Measurements from ENCODE around the gene ASZ1.
"Not testable (repeated sequence)": the region's sequence is repeated elsewhere in the genome, so short reads cannot be mapped to it uniquely, and the experiment has no call there.

The ASZ1 gene, protein sequence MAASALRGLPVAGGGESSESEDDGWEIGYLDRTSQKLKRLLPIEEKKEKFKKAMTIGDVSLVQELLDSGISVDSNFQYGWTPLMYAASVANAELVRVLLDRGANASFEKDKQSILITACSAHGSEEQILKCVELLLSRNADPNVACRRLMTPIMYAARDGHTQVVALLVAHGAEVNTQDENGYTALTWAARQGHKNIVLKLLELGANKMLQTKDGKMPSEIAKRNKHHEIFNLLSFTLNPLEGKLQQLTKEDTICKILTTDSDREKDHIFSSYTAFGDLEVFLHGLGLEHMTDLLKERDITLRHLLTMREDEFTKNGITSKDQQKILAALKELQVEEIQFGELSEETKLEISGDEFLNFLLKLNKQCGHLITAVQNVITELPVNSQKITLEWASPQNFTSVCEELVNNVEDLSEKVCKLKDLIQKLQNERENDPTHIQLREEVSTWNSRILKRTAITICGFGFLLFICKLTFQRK

DNA sequence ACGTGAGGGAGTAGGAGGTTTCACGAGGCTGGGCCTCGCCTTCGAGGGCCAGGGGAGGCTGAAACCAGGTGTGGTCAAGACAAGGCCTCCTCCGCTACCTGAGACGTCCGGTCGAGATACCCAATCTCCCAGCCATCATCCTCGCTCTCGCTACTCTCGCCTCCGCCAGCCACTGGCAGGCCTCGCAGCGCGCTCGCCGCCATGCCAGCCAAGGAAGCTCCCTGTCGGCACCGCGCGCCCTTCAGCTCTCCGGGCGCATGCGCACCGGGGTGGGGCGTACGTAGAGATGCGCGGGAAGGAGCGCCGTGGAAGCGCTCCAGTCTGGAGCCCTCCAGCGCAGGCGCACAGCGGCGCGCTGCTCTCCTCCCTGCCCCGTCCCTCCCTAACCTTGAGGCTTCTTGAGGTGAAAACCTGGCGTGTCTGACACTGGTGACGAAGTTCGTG lies at the start of gene ASZ1:
Gene ASZ1 (minus strand): TSS at position 236 of the 444 bp plus-strand sequence. CDS start 33 bp downstream, at position 203.
- no peak for DNase-seq (ENCODE audit: low read depth)

DNA sequence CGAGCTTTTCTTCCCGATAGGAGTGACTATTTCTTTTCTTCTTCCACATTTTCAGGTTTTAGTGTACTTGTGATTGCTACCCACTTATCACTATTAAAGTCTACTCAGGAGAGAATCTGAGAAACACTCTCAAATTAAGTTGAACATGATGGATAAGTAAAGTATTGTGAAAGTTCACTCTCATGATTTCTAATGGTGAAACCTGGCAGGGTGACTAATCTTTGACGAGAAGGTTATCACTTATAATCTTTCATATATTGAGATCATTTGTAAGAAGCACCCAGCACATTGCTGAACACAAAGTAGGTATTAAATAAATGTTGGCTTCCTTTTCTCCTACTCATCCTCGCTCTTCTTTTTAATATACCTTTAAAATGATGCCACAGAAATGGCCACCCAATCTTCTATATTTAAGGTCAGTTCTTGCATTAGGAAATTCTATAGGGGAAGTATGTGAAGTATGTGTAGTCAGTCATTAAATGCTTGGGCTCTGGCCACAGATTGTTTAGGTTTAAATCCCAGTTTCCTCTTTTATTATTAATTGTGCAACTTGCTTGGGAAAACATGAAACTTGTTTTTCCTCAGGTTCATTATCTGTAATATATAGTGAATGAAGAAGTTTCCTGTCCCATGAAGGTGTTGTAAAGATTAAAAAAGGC lies 49.4 kb upstream of the ASZ1 start:
- DNase-seq (ENCODE audit: low read depth) = no peak

DNA sequence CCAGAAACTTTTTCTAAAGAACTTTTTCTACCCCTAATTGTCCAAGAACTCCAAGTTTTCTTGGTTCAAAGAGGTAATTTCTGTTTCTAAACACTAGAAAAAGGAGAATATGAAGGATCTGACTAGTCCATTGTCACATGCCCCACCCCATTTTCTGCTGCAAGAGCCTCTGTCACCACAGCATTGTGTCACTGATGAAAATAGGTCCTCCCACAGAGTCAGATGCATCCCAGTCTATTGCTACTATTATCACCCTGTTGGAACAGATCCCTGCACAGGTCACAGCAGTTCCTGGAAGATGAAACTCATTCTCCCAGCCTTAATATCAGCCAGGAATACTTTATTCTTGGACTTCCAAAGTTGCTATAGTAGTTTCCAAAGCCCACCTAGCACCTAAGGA lies 45.0 kb upstream of the ASZ1 start:
- no peak for DNase-seq (ENCODE audit: low read depth)

- no peak for DNase-seq (ENCODE audit: low read depth)
Measured at GRCh38 chr7:117470777-117471176, 43.5 kb upstream of the ASZ1 start.

GRCh38 chr7:117468174-117468573 lies 40.9 kb upstream of the ASZ1 start:
- DNase-seq (ENCODE audit: low read depth) = no peak

DNA sequence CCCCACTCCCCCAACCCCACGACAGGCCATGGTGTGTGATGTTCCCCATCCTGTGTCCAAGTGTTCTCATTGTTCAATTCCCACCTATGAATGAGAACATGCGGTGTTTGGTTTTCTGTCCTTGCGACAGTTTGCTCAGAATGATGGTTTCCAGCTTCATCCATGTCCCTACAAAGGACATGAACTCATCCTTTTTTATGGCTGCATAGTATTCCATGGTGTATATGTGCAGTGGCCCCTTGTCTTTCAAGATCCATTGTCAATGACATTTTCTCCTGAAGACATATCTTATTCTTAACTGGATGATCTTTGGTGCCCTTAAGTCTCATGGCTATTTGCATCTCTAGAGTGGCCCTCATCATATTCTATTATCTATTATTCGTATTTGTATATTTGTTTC lies 33.5 kb upstream of the ASZ1 start:
- not testable (repeated sequence) for DNase-seq (ENCODE audit: low read depth)

DNA sequence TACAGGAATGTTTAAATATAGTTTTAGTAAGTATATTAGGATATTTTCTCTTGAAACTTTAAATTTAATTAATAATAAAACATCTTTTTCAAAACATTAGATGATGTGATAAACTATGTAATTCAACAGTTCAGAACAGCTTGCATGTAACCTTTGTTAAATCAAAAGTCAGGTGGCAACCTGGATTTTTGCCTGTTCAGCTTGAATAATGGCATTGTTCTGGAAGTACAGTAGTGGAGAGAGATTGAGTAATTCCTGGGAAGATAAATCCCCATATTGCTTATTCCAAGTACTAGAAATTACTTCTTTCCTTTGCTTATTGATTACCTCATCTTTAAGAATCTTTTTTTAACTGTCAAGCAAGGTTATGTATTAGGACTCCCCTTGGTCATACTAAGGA lies 32.4 kb upstream of the ASZ1 start:
- DNase-seq (ENCODE audit: low read depth) = no peak

DNA sequence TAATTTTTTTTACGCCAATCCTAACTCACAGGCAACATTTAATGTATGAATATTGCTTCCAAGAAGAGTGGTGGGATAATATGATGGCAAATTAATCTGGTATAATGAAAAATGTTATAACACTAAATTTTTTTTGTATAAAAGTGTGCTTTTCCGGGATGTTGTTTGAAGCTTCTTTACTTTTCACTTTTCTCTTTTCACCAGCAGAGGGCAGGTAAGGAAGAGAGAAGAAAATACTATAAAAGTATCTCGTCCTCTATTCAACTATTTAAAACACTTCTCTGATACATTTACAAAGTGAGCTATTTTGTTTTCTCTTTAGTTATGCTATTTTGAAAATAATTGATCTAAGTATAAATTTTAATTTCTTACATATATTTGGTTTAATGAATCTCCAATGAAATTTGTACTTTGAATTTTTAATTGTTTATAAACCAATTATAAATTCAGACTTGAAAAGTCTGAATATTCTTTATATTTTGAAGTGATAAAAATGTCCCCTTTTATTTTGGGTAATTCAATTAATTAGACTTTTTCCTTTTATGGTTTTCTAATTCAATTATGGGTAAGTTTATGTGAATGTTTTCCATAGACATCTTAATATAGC lies 31.8 kb upstream of the ASZ1 start:
- no peak for DNase-seq (ENCODE audit: low read depth)

DNA sequence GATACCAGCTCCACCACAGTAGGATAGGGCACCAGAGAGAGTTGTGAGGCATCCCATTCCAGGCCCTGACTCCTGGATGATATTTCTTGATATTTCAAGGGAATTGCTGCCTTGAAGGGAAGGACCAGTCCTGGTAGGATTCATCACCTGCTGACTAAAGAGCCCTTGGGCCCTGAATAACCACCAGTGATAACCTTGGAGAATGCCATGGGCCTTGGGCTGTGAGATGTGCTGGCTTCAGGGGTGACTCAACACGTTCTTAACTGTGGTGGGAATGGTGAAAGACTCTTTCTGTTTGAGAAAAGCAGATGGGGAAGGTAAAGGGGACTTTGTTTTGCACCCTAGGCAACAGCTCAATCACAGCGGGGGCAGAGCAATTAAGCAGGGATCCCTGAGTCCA lies 21.4 kb upstream of the ASZ1 start:
- DNase-seq (ENCODE audit: low read depth) = no peak

DNA sequence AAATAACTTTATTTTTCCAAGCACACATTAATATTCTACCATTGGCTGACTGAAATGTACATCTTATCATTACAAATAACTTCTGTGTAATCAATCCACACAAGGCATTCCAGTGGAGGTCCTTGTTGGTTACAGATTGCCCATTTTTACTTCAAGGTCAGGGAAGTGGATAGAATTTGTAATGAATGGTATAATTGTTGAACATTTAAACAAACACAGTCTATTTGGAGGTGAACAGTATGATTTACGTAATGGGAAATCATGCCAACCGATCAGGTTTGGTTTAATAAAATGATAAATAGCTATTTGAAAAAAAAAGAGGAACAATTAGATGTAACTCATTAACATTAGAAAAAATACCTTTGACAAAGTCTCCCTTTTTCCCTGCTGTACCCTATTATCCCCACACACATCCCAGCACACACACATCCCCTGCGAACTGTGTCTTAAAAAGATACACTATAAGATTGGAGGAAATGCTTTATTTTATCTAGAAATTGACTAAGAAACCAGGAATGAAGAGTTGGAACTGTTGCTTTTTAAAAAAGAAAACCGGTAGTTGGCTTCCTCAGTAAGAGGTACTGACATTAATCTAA lies 19.0 kb upstream of the ASZ1 start:
- no peak for DNase-seq (ENCODE audit: low read depth)

DNA sequence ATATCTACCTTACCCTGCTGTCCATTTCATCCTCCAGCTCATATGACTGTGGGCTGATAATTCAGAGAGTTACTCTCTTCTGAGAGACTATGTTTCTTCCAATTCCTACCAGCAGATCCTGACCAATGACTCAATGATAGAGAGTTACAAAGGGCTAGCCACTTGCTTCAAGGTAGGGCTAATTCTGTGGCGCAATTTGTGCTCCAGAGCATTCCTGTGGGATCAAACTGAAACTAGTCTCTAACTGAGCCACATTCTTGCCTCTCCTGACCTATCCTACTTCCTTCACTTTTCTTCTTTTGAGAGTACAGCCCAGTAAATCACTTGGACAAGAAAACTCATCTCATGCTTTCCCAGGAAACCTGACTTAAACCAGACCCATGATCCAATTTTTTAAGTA lies 17.9 kb upstream of the ASZ1 start:
- no peak for DNase-seq (ENCODE audit: low read depth)

DNA sequence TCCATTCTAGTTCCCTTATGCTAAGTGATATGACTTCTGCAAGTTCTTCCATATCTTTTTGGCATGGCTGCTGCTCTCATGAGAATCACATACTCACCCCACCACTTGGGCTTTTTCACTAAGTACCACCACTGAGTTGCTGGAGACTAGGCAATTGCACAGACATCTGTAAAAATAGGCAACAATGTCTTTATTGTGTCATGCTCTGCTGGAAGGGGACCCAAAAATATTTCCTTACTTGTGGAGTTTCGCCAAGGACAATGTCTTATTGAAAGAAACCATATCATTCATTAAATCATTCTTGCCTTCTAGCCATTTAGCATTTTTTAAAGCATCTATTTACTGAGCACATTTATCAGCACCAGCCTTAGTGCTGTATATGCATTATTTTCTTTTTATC lies 17.4 kb upstream of the ASZ1 start:
- DNase-seq (ENCODE audit: low read depth) = no peak

GRCh38 chr7:117435475-117436043 lies 8.3 kb upstream of the ASZ1 start:
- no peak for DNase-seq (ENCODE audit: low read depth)

- no peak for DNase-seq (ENCODE audit: low read depth)
Measured at GRCh38 chr7:117424090-117424829, 3.0 kb downstream of the ASZ1 start.

DNA sequence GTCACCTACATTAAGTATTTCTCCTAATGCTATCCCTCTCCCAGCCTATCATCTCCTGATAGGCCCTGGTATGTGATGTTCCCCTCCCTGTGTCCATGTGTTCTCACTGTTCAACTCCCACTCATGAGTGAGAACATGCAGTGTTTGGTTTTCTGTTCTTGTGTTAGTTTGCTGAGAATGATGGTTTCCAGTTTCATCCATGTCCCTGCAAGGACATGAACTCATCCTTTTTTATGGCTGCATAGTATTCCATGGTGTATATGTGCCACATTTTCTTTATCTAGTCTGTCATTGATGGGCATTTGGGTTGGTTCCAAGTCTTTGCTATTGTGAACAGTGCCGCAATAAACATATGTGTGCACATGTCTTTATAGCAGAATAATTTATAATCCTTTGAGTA lies 12.7 kb downstream of the ASZ1 start:
- DNase-seq (ENCODE audit: low read depth) = not testable (repeated sequence)

- DNase-seq (ENCODE audit: low read depth) = no peak
Measured at GRCh38 chr7:117412946-117413559, 14.2 kb downstream of the ASZ1 start.

GRCh38 chr7:117412390-117412789 lies 14.9 kb downstream of the ASZ1 start:
- no peak for DNase-seq (ENCODE audit: low read depth)

DNA sequence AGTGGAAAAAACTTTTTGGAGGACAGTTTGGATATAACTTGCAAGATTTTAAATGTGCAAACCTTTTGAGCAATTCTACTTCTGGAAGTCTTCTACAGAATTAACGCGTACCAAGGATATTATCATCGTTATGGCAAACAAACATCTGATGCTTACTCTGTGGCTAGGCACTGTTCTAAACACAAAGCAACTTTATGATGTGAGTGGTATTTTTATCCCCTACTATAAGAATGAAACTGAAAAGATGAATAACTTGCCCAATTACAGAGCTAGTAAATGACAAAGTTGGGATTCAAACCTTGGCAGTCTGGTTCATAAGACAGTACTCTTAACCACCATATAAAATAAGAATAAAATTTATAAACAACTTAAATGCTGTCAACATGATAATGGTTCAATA lies 15.8 kb downstream of the ASZ1 start:
- DNase-seq (ENCODE audit: low read depth) = no peak

GRCh38 chr7:117408831-117409230 lies 18.5 kb downstream of the ASZ1 start:
- DNase-seq (ENCODE audit: low read depth) = no peak

DNA sequence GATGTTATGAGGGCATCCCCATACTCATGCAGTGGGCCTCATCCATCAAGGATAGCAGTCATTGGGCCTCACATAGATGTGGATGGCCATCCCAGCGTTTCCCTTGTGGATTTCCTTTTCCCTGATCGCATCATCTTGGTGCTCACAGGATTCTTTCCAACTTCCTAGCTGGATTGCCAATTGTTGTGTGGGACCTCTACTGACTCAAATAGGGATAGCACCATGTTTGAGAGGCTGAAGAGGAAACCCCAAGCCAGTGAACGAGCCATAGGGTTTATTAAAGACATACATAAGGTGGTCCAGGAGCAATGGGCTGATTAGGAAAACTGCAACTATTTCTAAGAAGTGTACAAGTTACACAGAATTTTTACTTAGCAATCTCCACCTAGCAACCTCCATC lies 21.8 kb downstream of the ASZ1 start:
- DNase-seq (ENCODE audit: low read depth) = no peak

DNA sequence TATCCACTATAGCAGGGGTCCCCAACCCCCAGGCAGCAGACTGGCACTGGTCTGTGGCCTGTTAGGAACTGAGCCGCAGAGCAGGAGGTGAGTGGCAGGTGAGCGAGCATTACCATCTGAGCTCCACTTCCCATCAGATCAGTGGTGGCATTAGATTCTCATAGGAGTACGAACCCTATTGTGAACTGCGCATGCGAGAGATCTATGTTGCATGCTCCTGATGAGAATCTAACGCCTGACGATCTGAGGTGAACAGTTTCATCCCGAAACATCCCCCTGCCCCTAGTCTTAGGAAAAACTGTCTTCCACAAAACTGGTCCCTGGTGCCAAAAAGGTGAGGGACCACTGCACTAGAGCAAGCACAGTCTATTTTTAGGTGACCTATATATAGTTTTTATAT lies 23.6 kb downstream of the ASZ1 start:
- DNase-seq (ENCODE audit: low read depth) = no peak
